Endothelial cell of umbilical vein (primary cell): ENCODE data around the gene SIGMAR1. TPM values are rescaled to one million over a fixed set of nuclear protein-coding genes. Genes with fewer than 3 reads are reported as not detected.

ENCODE experiments used
- BruUV-seq: library from RNA; stranded (reverse); fragments of 400-500 nt; replicated peaks from 2 replicates; lab custom pipeline; 2021; lab: Mats Ljungman, UMichigan
- CTCF ChIA-PET: fragments of 300-600, 350-600 bp; sonication (Branson Sonifier 250); formaldehyde crosslinking; loops from one replicate; lab custom pipeline; 2021; ENCODE audit warnings: antibody characterized with exemption, inconsistent platforms; lab: Charles Lee
- POLR2A ChIA-PET: fragments of 300-600, 350-600 bp; sonication (Branson Sonifier 250); formaldehyde crosslinking; loops from one replicate; lab custom pipeline; 2021; ENCODE audit warnings: antibody characterized with exemption, inconsistent platforms; lab: Charles Lee
- DNase-seq: peaks from one replicate; pipeline ENCODE4 v3.0.0-alpha.2; 2011; ENCODE audit warnings: low read depth, low spot score
- FAIRE-seq: peaks from 2 replicates; lab custom pipeline; 2011; peaks lifted over from hg19 to GRCh38; lab: Jason Lieb, UNC
- H2AFZ ChIP-seq: 2 replicates; pipeline ENCODE4 v1.6.0; 2012; ENCODE audit warnings: low read depth, low read length, control low read depth, inconsistent platforms
- H3K27ac ChIP-seq: 2 replicates; pipeline ENCODE4 v1.5.1; 2011; ENCODE audit warnings: low read depth, mild to moderate bottlenecking, control low read depth, low read length, moderate library complexity; ENCODE audit not compliant: insufficient read depth
- H3K27me3 ChIP-seq, 2 experiments: 2 replicates each; pipeline versions ENCODE4 v1.6.0 to v1.6.1; 2011; ENCODE audit warnings: low read length in 2 of 2, mixed read lengths in 1 of 2; ENCODE audit not compliant: control insufficient read depth in 2 of 2, insufficient read depth in 2 of 2
- H3K36me3 ChIP-seq, 2 experiments: 2 replicates in 1 of 2; 3 replicates in 1 of 2; pipeline ENCODE4 v1.5.1; 2011; ENCODE audit warnings: low read length in 2 of 2, mild to moderate bottlenecking in 1 of 2, moderate library complexity in 1 of 2; ENCODE audit not compliant: control insufficient read depth in 2 of 2, insufficient read depth in 2 of 2; ENCODE audit errors: extremely low read depth in 1 of 2
- H3K4me1 ChIP-seq: 3 replicates; pipeline ENCODE4 v1.5.1; 2011; ENCODE audit warnings: mild to moderate bottlenecking, low read length; ENCODE audit not compliant: control insufficient read depth, insufficient read depth; ENCODE audit errors: extremely low read depth
- H3K4me2 ChIP-seq: 2 replicates; pipeline ENCODE4 v1.6.1; 2011; ENCODE audit warnings: low read length, control low read depth, mixed read lengths; ENCODE audit not compliant: insufficient read depth
- H3K4me3 ChIP-seq, 3 experiments: fragments of 200-600 bp in 1 of 3; sonication (generic), shearing (Covaris generic) in 1 of 3; replicated peaks in 1 of 3; 2 replicates each; pipeline ENCODE4 v1.5.1; 2011 to 2016; ENCODE audit warnings: control low read depth in 3 of 3, low read length in 3 of 3, mild to moderate bottlenecking in 2 of 3, inconsistent platforms in 1 of 3, low read depth in 1 of 3, moderate library complexity in 1 of 3; ENCODE audit not compliant: insufficient read depth in 1 of 3
- H3K79me2 ChIP-seq: 2 replicates; pipeline ENCODE4 v1.6.0; 2012; ENCODE audit warnings: low read length, inconsistent platforms; ENCODE audit not compliant: control insufficient read depth, insufficient read depth
- H3K9ac ChIP-seq: replicated peaks from 2 replicates; pipeline ENCODE3; 2011; ENCODE audit warnings: low read length, control low read depth; ENCODE audit not compliant: insufficient read depth; ENCODE audit errors: extremely low read depth
- H3K9me1 ChIP-seq: replicated peaks from 3 replicates; pipeline ENCODE4 v1.6.0; 2011; ENCODE audit warnings: mild to moderate bottlenecking, low read length; ENCODE audit not compliant: control insufficient read depth, insufficient read depth; ENCODE audit errors: extremely low read depth
- H3K9me3 ChIP-seq: replicated peaks from 2 replicates; pipeline ENCODE4 v1.5.1; 2012; ENCODE audit warnings: low read length, inconsistent platforms; ENCODE audit not compliant: control insufficient read depth, insufficient read depth
- H4K20me1 ChIP-seq: replicated peaks from 2 replicates; pipeline ENCODE3; 2011; ENCODE audit warnings: mild to moderate bottlenecking, low read length; ENCODE audit not compliant: control insufficient read depth, insufficient read depth; ENCODE audit errors: extremely low read depth
- JUN ChIP-seq: IDR thresholded peaks from 2 replicates; pipeline ENCODE4 v1.6.1; 2011; ENCODE audit warnings: borderline replicate concordance, low read depth; ENCODE audit not compliant: insufficient read length, insufficient read depth
- POLR2A ChIP-seq: IDR thresholded peaks from 2 replicates; pipeline ENCODE4 v1.6.1; 2012; ENCODE audit warnings: low read depth, mild to moderate bottlenecking, control low read depth, low read length
- POLR2AphosphoS5 ChIP-seq: IDR thresholded peaks from 2 replicates; pipeline ENCODE4 v1.6.1; 2012; ENCODE audit warnings: low read depth, mild to moderate bottlenecking, control low read depth, low read length, moderate library complexity; ENCODE audit not compliant: insufficient read depth
- dilution Hi-C: fragments of 300-500 bp; cut with MboI; formaldehyde crosslinking; loops from one replicate; pipeline ENCODE4 v1.15.0; 2019; ENCODE audit warnings: low sequenced_read_pairs; ENCODE audit not compliant: extremely low pct_ligation_motif_present
- intact Hi-C: fragments of 100-400 bp; cut with micrococcal nuclease; formaldehyde crosslinking; loops from one replicate; pipeline ENCODE4 v1.10.0; 2022
- polyA plus RNA-seq, 4 experiments: library from polyadenylated mRNA; depleted of rRNA in 3 of 4; stranded (reverse) in 3 of 4; unstranded in 1 of 4; fragments of >200 nt; gene quantifications; 2 replicates each; pipeline versions ENCODE4 v1.2.1 to v1.2.3, GENCODE V29; 2011 to 2012; ENCODE audit warnings: missing spikeins in 1 of 4
- total RNA-seq: library from RNA; stranded (reverse); gene quantifications from 2 replicates; pipeline ENCODE4 v1.2.3, GENCODE V29; 2021
- TF ChIP-seq, protein P1 (sequence below), 2 donors: IDR thresholded peaks; 1 replicate in 1 of 2; 2 replicates in 1 of 2; pipeline ENCODE4 v1.5.1; 2011; ENCODE audit warnings: low read length in 2 of 2, mild to moderate bottlenecking in 2 of 2, moderate library complexity in 2 of 2, control low read depth in 1 of 2, inconsistent platforms in 1 of 2, low read depth in 1 of 2; ENCODE audit not compliant: insufficient read depth in 1 of 2; ENCODE audit errors: extremely low read depth in 1 of 2
- TF ChIP-seq, protein P2 (sequence below): IDR thresholded peaks from 2 replicates; pipeline ENCODE4 v1.6.1; 2011; ENCODE audit not compliant: insufficient read depth, insufficient read length

The SIGMAR1 gene
- total and polyA plus RNA-seq, 2 donors (not counting 3 experiments of a cell fraction or from before 2014, with no cell fraction given) = 78.4 to 81.2 TPM

DNA sequence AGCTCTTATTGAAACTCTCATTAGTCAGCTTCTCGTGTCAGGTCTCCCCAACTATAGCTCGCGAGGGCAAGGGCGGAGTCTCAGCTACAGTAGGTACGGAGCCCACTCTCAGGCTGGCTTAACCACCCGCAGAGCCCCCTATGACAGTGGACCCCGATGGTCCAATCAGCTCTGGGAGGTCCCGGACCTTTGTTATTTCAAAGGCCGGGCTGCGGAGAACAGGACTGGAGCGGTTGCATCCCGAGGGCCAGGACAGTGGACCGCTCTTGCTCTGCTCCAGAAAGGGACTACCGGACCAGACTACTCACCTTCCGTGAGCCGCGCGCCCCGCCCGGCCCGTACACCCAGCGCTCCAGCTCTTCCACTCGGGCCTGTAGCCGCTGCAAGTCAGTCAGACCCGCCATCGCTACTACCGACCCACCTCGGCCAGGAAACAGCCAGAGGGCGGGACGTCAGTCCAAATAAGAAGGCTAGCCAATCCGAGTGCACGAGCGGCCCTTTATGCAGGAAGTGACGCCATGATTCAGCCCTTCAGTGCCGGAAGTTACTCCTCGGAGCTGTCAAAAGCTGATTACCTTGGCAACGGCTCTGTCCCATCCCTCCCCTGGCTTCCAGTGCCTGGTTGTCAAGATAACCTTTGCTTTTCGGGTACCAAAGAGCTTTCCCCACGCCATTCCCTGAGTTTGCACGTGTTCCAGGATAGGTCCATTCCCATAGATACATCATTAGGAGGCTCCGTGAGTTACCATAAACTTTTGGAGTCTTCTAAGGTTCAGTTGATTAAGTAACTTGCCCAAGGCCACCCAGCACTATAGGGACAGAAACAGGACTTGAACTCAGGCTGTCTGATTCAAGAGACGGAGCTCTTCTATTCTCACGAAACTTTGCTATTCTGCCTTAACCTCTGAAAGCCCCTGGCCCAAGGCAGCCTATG lies 17.3 kb downstream of the SIGMAR1 start, which contains the start of gene DCTN3:
DCTN3 (minus strand) TSS at position 435 of the 934 bp plus-strand sequence; CDS start at position 404, 31 bp downstream.
- H3K4me3 ChIP-seq = peak within 1 kb of the TSS; percentile 68 to 78 (median 70)
- dilution Hi-C loops = no loop called here
- H3K27ac ChIP-seq = no peak within 1 kb of the TSS
- H3K4me1 ChIP-seq = peaks cover 10% of the 10 kb centered on the region
- H3K36me3 ChIP-seq = peaks cover 0 to 12% of the 10 kb centered on the region in 2 experiments
- H3K9ac ChIP-seq = peak within 1 kb of the TSS; percentile 69
- intact Hi-C loops = no loop called here
- CTCF ChIA-PET = interaction anchor here (0.8 to 5.0 kb wide), 10 partner anchors 9 to 217 kb away, joined by 3 to 41 read pairs (median 6); partner anchors contain the start of genes RPP25L and SIGMAR1
- no TSS peak for BruUV-seq
- H4K20me1 ChIP-seq = no peaks in the 10 kb centered on the region
- POLR2A ChIA-PET = no interaction called here
- H3K9me3 ChIP-seq = no peaks in the 10 kb centered on the region
- H3K27me3 ChIP-seq = peaks cover 20 to 24% of the 10 kb centered on the region in 2 experiments
- no peaks in the 10 kb centered on the region for H3K9me1 ChIP-seq
- TF ChIP-seq, protein P1, sequence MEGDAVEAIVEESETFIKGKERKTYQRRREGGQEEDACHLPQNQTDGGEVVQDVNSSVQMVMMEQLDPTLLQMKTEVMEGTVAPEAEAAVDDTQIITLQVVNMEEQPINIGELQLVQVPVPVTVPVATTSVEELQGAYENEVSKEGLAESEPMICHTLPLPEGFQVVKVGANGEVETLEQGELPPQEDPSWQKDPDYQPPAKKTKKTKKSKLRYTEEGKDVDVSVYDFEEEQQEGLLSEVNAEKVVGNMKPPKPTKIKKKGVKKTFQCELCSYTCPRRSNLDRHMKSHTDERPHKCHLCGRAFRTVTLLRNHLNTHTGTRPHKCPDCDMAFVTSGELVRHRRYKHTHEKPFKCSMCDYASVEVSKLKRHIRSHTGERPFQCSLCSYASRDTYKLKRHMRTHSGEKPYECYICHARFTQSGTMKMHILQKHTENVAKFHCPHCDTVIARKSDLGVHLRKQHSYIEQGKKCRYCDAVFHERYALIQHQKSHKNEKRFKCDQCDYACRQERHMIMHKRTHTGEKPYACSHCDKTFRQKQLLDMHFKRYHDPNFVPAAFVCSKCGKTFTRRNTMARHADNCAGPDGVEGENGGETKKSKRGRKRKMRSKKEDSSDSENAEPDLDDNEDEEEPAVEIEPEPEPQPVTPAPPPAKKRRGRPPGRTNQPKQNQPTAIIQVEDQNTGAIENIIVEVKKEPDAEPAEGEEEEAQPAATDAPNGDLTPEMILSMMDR (IDR thresholded peaks at IDR 0.05; ENCODE audit: extremely low read depth in 1 of 2, insufficient read depth in 1 of 2, low read depth in 1 of 2, low read length in 2 of 2) = no peak
- TF ChIP-seq JUN = no peak
- TF ChIP-seq, protein P2, sequence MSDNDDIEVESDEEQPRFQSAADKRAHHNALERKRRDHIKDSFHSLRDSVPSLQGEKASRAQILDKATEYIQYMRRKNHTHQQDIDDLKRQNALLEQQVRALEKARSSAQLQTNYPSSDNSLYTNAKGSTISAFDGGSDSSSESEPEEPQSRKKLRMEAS = no peak
- peak; percentile 70 for TF ChIP-seq POLR2AphosphoS5
- TF ChIP-seq POLR2A = peak; percentile 55
- DNase-seq = peak; percentile 91
- no peaks in the 10 kb centered on the region for H3K79me2 ChIP-seq
- H3K4me2 ChIP-seq = peak within 1 kb of the TSS; percentile 86
- peak within 1 kb of the TSS; percentile 86 for H2AFZ ChIP-seq
- peak; percentile 100 for FAIRE-seq
